ENCODE results near the gene CATSPER3.

Gene CATSPER3

GRCh38 chr5:135035678-135036030, 67.9 kb downstream of the CATSPER3 start:
- no peak for DNase-seq (ENCODE audit: low spot score)
- no peak for TF ChIP-seq CTCF (IDR thresholded peaks at IDR 0.05; ENCODE audit: extremely low read depth, missing control alignments)

GRCh38 chr5:135036405-135036804, 68.7 kb downstream of the CATSPER3 start:
- no peak for TF ChIP-seq CTCF (IDR thresholded peaks at IDR 0.05; ENCODE audit: extremely low read depth, missing control alignments)
- no peak for DNase-seq (ENCODE audit: low spot score)

- DNase-seq (ENCODE audit: low spot score) = no peak
- TF ChIP-seq CTCF (IDR thresholded peaks at IDR 0.05; ENCODE audit: extremely low read depth, missing control alignments) = no peak
Observed at GRCh38 chr5:135037519-135038204, 70.0 kb downstream of the CATSPER3 start.

GRCh38 chr5:135038205-135038812, 70.6 kb downstream of the CATSPER3 start:
- no peak for DNase-seq (ENCODE audit: low spot score)
- no peak for TF ChIP-seq CTCF (IDR thresholded peaks at IDR 0.05; ENCODE audit: extremely low read depth, missing control alignments)

- no peak for TF ChIP-seq CTCF (IDR thresholded peaks at IDR 0.05; ENCODE audit: extremely low read depth, missing control alignments)
- DNase-seq (ENCODE audit: low spot score) = no peak
Observed at GRCh38 chr5:135038813-135039270, 71.1 kb downstream of the CATSPER3 start.

- TF ChIP-seq CTCF (IDR thresholded peaks at IDR 0.05; ENCODE audit: extremely low read depth, missing control alignments) = no peak
- no peak for DNase-seq (ENCODE audit: low spot score)
Observed at GRCh38 chr5:135039271-135040033, 71.7 kb downstream of the CATSPER3 start.

GRCh38 chr5:135040034-135040332, 72.3 kb downstream of the CATSPER3 start:
- TF ChIP-seq CTCF (IDR thresholded peaks at IDR 0.05; ENCODE audit: extremely low read depth, missing control alignments) = no peak
- DNase-seq (ENCODE audit: low spot score) = no peak
